H9 (cell line): Measurements from ENCODE around the gene RXYLT1. TPM values are rescaled to one million over a fixed set of nuclear protein-coding genes. Genes with fewer than 3 reads are reported as not detected.

Experiments used
- DNase-seq: peaks from one replicate; pipeline ENCODE4 v3.0.0-alpha.2; 2017
- H2AFZ ChIP-seq: one replicate; pipeline ENCODE4 v1.6.1; 2013; ENCODE audit warnings: mild to moderate bottlenecking, low read length, control low read depth, moderate library complexity
- H2AK5ac ChIP-seq: 2 replicates; pipeline ENCODE4 v1.6.1; 2013; ENCODE audit warnings: low read length, control low read depth, mixed read lengths; ENCODE audit not compliant: insufficient read length
- H2BK120ac ChIP-seq: one replicate; pipeline ENCODE4 v1.6.1; 2013; ENCODE audit warnings: low read depth, mild to moderate bottlenecking, low read length, control low read depth, inconsistent platforms; ENCODE audit not compliant: poor library complexity, severe bottlenecking
- H2BK12ac ChIP-seq: 2 replicates; pipeline ENCODE4 v1.6.1; 2013; ENCODE audit warnings: low read length, control low read depth, mixed read lengths, low read depth; ENCODE audit not compliant: insufficient read length
- H2BK15ac ChIP-seq: 2 replicates; pipeline ENCODE4 v1.6.1; 2013; ENCODE audit warnings: low read depth, low read length, control low read depth
- H2BK20ac ChIP-seq: one replicate; pipeline ENCODE4 v1.6.1; 2013; ENCODE audit warnings: low read depth, mild to moderate bottlenecking, low read length, control low read depth, inconsistent platforms; ENCODE audit not compliant: poor library complexity, severe bottlenecking
- H2BK5ac ChIP-seq: 2 replicates; pipeline ENCODE4 v1.6.1; 2013; ENCODE audit warnings: low read length, control low read depth, mixed read lengths; ENCODE audit not compliant: insufficient read length
- H3K14ac ChIP-seq: 2 replicates; pipeline ENCODE4 v1.6.1; 2013; ENCODE audit warnings: low read length, control low read depth; ENCODE audit not compliant: insufficient read depth
- H3K18ac ChIP-seq: 2 replicates; pipeline ENCODE4 v1.6.1; 2013; ENCODE audit warnings: low read depth, mild to moderate bottlenecking, mixed read lengths, low read length, control low read depth; ENCODE audit not compliant: insufficient read length
- H3K23ac ChIP-seq: 2 replicates; pipeline ENCODE4 v1.6.1; 2013; ENCODE audit warnings: low read length, control low read depth, mixed read lengths, low read depth; ENCODE audit not compliant: insufficient read length
- H3K23me2 ChIP-seq: 2 replicates; pipeline ENCODE4 v1.6.1; 2013; ENCODE audit warnings: low read depth, mild to moderate bottlenecking, mixed read lengths, low read length, control low read depth; ENCODE audit not compliant: insufficient read length, poor library complexity, severe bottlenecking
- H3K27ac ChIP-seq: 2 replicates; pipeline ENCODE4 v1.5.1; 2013; ENCODE audit warnings: low read length, control low read depth, mixed read lengths, low read depth; ENCODE audit not compliant: insufficient read length
- H3K27me3 ChIP-seq: 2 replicates; pipeline ENCODE4 v1.6.1; 2013; ENCODE audit warnings: low read length, control low read depth, inconsistent platforms; ENCODE audit not compliant: insufficient read depth
- H3K4ac ChIP-seq: 2 replicates; pipeline ENCODE4 v1.6.1; 2013; ENCODE audit warnings: low read depth, mild to moderate bottlenecking, control low read depth, inconsistent platforms, low read length, moderate library complexity
- H3K4me1 ChIP-seq: 2 replicates; pipeline ENCODE4 v1.6.1; 2013; ENCODE audit warnings: low read length, control low read depth, inconsistent platforms; ENCODE audit not compliant: insufficient read depth
- H3K4me2 ChIP-seq: 2 replicates; pipeline ENCODE4 v1.6.1; 2013; ENCODE audit warnings: low read length, control low read depth, mixed read lengths; ENCODE audit not compliant: insufficient read length, insufficient read depth
- H3K56ac ChIP-seq: 2 replicates; pipeline ENCODE4 v1.6.1; 2013; ENCODE audit warnings: low read depth, mild to moderate bottlenecking, mixed read lengths, low read length, control low read depth; ENCODE audit not compliant: insufficient read length
- H3K79me1 ChIP-seq: 2 replicates; pipeline ENCODE4 v1.6.1; 2013; ENCODE audit warnings: low read depth, mild to moderate bottlenecking, moderate library complexity, low read length, control low read depth, inconsistent platforms; ENCODE audit not compliant: insufficient read depth, poor library complexity, severe bottlenecking
- H3K79me2 ChIP-seq: 2 replicates; pipeline ENCODE4 v1.6.1; 2013; ENCODE audit warnings: low read length, control low read depth, inconsistent platforms; ENCODE audit not compliant: insufficient read depth
- H3K9ac ChIP-seq: 2 replicates; pipeline ENCODE4 v1.6.1; 2013; ENCODE audit warnings: low read length, control low read depth, mixed read lengths; ENCODE audit not compliant: insufficient read length; ENCODE audit errors: extremely low read depth
- H3K9me3 ChIP-seq: one replicate; pipeline ENCODE4 v1.6.1; 2013; ENCODE audit warnings: low read depth, low read length, inconsistent platforms; ENCODE audit not compliant: control insufficient read depth
- H3T11ph ChIP-seq: one replicate; pipeline ENCODE4 v1.6.1; 2013; ENCODE audit warnings: mild to moderate bottlenecking, low read length, control low read depth, inconsistent platforms
- H4K20me1 ChIP-seq: one replicate; pipeline ENCODE4 v1.6.1; 2013; ENCODE audit not compliant: control insufficient read depth, insufficient read length, insufficient read depth
- H4K5ac ChIP-seq: 2 replicates; pipeline ENCODE4 v1.6.1; 2013; ENCODE audit warnings: low read depth, mild to moderate bottlenecking, mixed read lengths, low read length, control low read depth; ENCODE audit not compliant: insufficient read length
- H4K8ac ChIP-seq: replicated peaks from 2 replicates; pipeline ENCODE4 v1.6.1; 2013; ENCODE audit warnings: low read length, control low read depth, mixed read lengths, low read depth; ENCODE audit not compliant: insufficient read length
- H4K91ac ChIP-seq: 2 replicates; pipeline ENCODE4 v1.6.1; 2013; ENCODE audit warnings: low read depth, mild to moderate bottlenecking, moderate library complexity, mixed read lengths, low read length, control low read depth; ENCODE audit not compliant: insufficient read length
- H3K27ac Mint-ChIP-seq, 3 experiments: 2 replicates in 2 of 3; 3 replicates in 1 of 3; pipeline ENCODE4 v1.8.0; 2020 to 2021; ENCODE audit warnings: mixed read lengths in 3 of 3, mild to moderate bottlenecking in 1 of 3, moderate library complexity in 1 of 3
- H3K27me3 Mint-ChIP-seq: 2 replicates; pipeline ENCODE4 v1.8.0; 2021; ENCODE audit warnings: low read depth, mild to moderate bottlenecking, moderate library complexity, mixed read lengths
- H3K36me3 Mint-ChIP-seq, 3 experiments: 2 replicates in 2 of 3; 3 replicates in 1 of 3; pipeline ENCODE4 v1.8.0; 2020 to 2021; ENCODE audit warnings: low read depth in 3 of 3, mixed read lengths in 3 of 3; ENCODE audit not compliant: insufficient read depth in 1 of 3
- H3K4me1 Mint-ChIP-seq, 2 experiments: 2 replicates each; pipeline ENCODE4 v1.8.0; 2020; ENCODE audit warnings: mixed read lengths in 2 of 2
- H3K4me3 Mint-ChIP-seq, 2 experiments: 2 replicates in 1 of 2; 3 replicates in 1 of 2; pipeline ENCODE4 v1.8.0; 2020 to 2021; ENCODE audit warnings: mild to moderate bottlenecking in 2 of 2, mixed read lengths in 2 of 2, moderate library complexity in 1 of 2
- H3K9me3 Mint-ChIP-seq, 2 experiments: 2 replicates in 1 of 2; 3 replicates in 1 of 2; pipeline ENCODE4 v1.8.0; 2020; ENCODE audit warnings: mild to moderate bottlenecking in 2 of 2, mixed read lengths in 2 of 2, moderate library complexity in 1 of 2
- WGBS: extraction: QIAGEN DNeasy Blood & Tissue Kit; methylation state at CpG from one replicate; pipeline ENCODE4 v1.1.7; 2013; ENCODE audit warnings: missing lambda C conversion rate, low lambda C conversion rate, mixed read lengths; ENCODE audit not compliant: insufficient read length; ENCODE audit errors: extremely low coverage; 5-methylcytosine and 5-hydroxymethylcytosine counted together
- total RNA-seq: library from RNA; stranded (reverse); gene quantifications from 2 replicates; pipeline ENCODE4 v1.2.1, GENCODE V29; 2021
- TF ChIP-seq, protein P1 (sequence below): fragments of 200-600 bp; sonication (generic); conservative IDR thresholded peaks from 3 replicates; pipeline ENCODE4 v1.8.0; 2021; ENCODE audit warnings: antibody characterized with exemption, mild to moderate bottlenecking

The RXYLT1 gene
- total RNA-seq, 1 experiment from 2014 or later: 10.1 TPM

DNA sequence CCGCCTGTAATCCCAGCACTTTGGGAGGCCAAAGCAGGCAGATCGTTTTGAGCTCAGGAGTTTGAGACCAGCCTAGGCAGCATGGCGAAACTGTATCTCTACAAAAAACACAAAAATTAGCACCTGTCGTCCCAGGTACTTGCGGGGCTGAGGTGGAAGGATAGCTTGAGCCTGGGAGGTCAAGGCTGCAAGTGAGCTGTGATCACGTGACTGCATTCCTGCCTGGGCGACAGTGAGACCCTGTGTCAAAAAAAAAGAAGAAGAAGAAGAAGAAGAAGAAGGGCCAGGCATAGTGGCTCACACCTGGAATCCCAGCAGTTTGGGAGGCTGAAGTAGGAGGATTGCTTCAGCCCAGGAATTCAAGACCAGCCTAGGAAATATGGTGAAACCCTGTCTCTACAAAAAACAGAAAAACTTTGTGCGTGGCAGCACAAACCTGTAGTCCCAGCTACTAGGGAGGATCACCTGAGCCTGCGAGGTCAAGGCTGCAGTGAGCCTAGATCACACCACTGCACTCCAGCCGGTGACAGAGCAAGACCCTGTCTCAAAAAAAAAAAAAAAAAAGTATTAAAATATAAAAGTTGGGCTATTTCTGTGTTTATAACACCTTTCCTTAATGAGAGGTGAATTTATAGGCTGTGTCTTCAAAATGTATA is 15.5 kb downstream of the RXYLT1 start:
- WGBS: no CpG with 5 or more reads among the region's 10 CpGs
- Mint-ChIP-seq H3K4me3 (no peak overlapping the region), H3K4me1 (peaks cover 3 to 6% of the 10 kb centered on the region in 2 experiments), H3K27me3 (no peaks in the 10 kb centered on the region), H3K9me3 (no peaks in the 10 kb centered on the region), H3K27ac (peak overlapping the region in 1 of 3 experiments; percentile 12; a peak in 1 of 7 replicates), H3K36me3 (peaks cover 6 to 9% (median 6%) of the 10 kb centered on the region in 3 experiments; a peak in 5 of 7 replicates)
- no peak overlapping the region for H4K91ac ChIP-seq
- no peak overlapping the region for H2AFZ ChIP-seq
- H3T11ph ChIP-seq: no peak overlapping the region
- H2BK12ac ChIP-seq: no peak overlapping the region
- no peak overlapping the region for H3K18ac ChIP-seq
- no peak overlapping the region for H4K8ac ChIP-seq
- H2BK20ac ChIP-seq: no peak overlapping the region
- no peak overlapping the region for H2BK120ac ChIP-seq
- H3K79me1 ChIP-seq: no peaks in the 10 kb centered on the region
- TF ChIP-seq, protein P1, sequence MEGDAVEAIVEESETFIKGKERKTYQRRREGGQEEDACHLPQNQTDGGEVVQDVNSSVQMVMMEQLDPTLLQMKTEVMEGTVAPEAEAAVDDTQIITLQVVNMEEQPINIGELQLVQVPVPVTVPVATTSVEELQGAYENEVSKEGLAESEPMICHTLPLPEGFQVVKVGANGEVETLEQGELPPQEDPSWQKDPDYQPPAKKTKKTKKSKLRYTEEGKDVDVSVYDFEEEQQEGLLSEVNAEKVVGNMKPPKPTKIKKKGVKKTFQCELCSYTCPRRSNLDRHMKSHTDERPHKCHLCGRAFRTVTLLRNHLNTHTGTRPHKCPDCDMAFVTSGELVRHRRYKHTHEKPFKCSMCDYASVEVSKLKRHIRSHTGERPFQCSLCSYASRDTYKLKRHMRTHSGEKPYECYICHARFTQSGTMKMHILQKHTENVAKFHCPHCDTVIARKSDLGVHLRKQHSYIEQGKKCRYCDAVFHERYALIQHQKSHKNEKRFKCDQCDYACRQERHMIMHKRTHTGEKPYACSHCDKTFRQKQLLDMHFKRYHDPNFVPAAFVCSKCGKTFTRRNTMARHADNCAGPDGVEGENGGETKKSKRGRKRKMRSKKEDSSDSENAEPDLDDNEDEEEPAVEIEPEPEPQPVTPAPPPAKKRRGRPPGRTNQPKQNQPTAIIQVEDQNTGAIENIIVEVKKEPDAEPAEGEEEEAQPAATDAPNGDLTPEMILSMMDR: no peak
- no peak overlapping the region for H3K14ac ChIP-seq
- DNase-seq: peak; percentile 57
- no peak overlapping the region for H3K9ac ChIP-seq
- no peak overlapping the region for H2BK15ac ChIP-seq
- H3K4me2 ChIP-seq: no peak overlapping the region
- H3K4me1 ChIP-seq: no peaks in the 10 kb centered on the region
- no peaks in the 10 kb centered on the region for H3K23me2 ChIP-seq
- no peak overlapping the region for H2BK5ac ChIP-seq
- H3K56ac ChIP-seq: no peak overlapping the region
- no peaks in the 10 kb centered on the region for H3K27me3 ChIP-seq
- H2AK5ac ChIP-seq: no peak overlapping the region
- no peaks in the 10 kb centered on the region for H4K20me1 ChIP-seq
- no peaks in the 10 kb centered on the region for H3K9me3 ChIP-seq
- no peak overlapping the region for H3K23ac ChIP-seq
- no peaks in the 10 kb centered on the region for H3K79me2 ChIP-seq
- no peak overlapping the region for H3K4ac ChIP-seq
- no peak overlapping the region for H3K27ac ChIP-seq
- no peak overlapping the region for H4K5ac ChIP-seq
